Measurements from ENCODE around the gene PDE3B.
A peak's percentile ranks its signal among the peaks of the same experiment; 100 is the strongest.
"Not testable (repeated sequence)": the region's sequence is repeated elsewhere in the genome, so short reads cannot be mapped to it uniquely, and the experiment has no call there.

The PDE3B gene

GRCh38 chr11:14643697-14644225, at the start of gene PDE3B:
PDE3B (plus strand) TSS chr11:14643804; CDS start chr11:14644076, 272 bp downstream.
- DNase-seq: peak; percentile 86

GRCh38 chr11:14595261-14595660, 48.3 kb upstream of the PDE3B start:
- not testable (repeated sequence) for DNase-seq

GRCh38 chr11:14607713-14608112, 35.9 kb upstream of the PDE3B start:
- DNase-seq: no peak

- no peak for DNase-seq
Observed at GRCh38 chr11:14609902-14610301, 33.7 kb upstream of the PDE3B start.

- DNase-seq: no peak
Observed at GRCh38 chr11:14611939-14612338, 31.7 kb upstream of the PDE3B start.

- DNase-seq: no peak
Observed at GRCh38 chr11:14612694-14613093, 30.9 kb upstream of the PDE3B start.

GRCh38 chr11:14614091-14614622, 29.4 kb upstream of the PDE3B start:
- DNase-seq: no peak

GRCh38 chr11:14617241-14618027, 26.2 kb upstream of the PDE3B start:
- DNase-seq: no peak

GRCh38 chr11:14618060-14618459, 25.5 kb upstream of the PDE3B start:
- no peak for DNase-seq

GRCh38 chr11:14619603-14620531, 23.7 kb upstream of the PDE3B start:
- DNase-seq: no peak

GRCh38 chr11:14622223-14622954, 21.2 kb upstream of the PDE3B start:
- DNase-seq: no peak

GRCh38 chr11:14623036-14623435, 20.6 kb upstream of the PDE3B start:
- no peak for DNase-seq

GRCh38 chr11:14625586-14626205, 17.9 kb upstream of the PDE3B start:
- no peak for DNase-seq

- no peak for DNase-seq
Observed at GRCh38 chr11:14626650-14627049, 17.0 kb upstream of the PDE3B start.

GRCh38 chr11:14633506-14634224, 9.9 kb upstream of the PDE3B start:
- not testable (repeated sequence) for DNase-seq

- no peak for DNase-seq
Observed at GRCh38 chr11:14634813-14635212, 8.8 kb upstream of the PDE3B start.

- no peak for DNase-seq
Observed at GRCh38 chr11:14635546-14635945, 8.1 kb upstream of the PDE3B start.

GRCh38 chr11:14636119-14636518, 7.5 kb upstream of the PDE3B start:
- DNase-seq: peak; percentile 36

GRCh38 chr11:14637868-14638409, 5.7 kb upstream of the PDE3B start:
- DNase-seq: no peak

GRCh38 chr11:14638561-14638960, 5.0 kb upstream of the PDE3B start:
- peak; percentile 57 for DNase-seq

GRCh38 chr11:14641801-14642200, 1.8 kb upstream of the PDE3B start:
- no peak for DNase-seq
